HT-29 (cell line): ENCODE measurements around the gene KDM6A. TPM values are rescaled to one million over a fixed set of nuclear protein-coding genes. Genes with fewer than 3 reads are reported as not detected.
"Not testable (repeated sequence)": the region's sequence is repeated elsewhere in the genome, so short reads cannot be mapped to it uniquely, and the experiment has no call there.

Experiments used
- DNase-seq: peaks from one replicate; pipeline ENCODE4 v3.0.0-alpha.2; 2015; ENCODE audit warnings: low spot score
- total RNA-seq: library from RNA; depleted of rRNA; stranded (reverse); fragments of >200 nt; shearing (Covaris generic); gene quantifications from 2 replicates; pipeline ENCODE4 v1.2.3, GENCODE V29; 2014; rRNA removed

KDM6A gene
- 13.8 and 16.3 TPM in 2 replicates for total RNA-seq

DNA sequence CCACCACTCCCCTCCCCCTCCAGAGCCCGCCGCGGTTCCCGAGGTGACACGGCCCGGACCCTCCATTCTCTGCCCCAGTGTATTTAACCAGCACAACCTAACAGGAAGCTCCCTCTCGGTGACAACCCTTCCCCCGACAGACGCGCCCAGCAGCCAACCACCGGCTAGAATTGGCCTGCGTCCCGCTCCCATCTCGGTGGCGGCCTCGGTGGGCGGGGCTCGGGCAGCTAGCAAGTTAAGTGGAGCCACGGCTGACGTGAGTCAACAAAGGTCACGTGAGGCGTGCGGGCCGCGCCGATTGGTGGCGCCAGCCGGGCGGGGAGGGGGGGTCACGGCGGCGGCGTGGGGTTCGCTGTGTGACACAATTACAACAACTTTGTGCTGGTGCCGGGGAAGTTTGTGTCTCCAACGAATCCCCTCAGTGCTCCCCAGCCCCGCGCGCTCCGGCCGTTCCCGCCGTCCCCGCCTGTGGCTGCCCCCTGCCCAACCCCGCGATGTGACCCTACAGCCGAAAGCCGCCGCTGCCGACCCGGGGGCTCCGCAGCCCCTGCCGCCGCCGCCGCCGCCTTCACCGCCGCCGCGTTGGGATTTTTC is at the start of gene KDM6A:
Gene KDM6A, plus strand, starts transcription at position 368 of the 594 bp plus-strand sequence. CDS start 364 bp downstream, outside the sequence.
- DNase-seq: peak; percentile 98

DNA sequence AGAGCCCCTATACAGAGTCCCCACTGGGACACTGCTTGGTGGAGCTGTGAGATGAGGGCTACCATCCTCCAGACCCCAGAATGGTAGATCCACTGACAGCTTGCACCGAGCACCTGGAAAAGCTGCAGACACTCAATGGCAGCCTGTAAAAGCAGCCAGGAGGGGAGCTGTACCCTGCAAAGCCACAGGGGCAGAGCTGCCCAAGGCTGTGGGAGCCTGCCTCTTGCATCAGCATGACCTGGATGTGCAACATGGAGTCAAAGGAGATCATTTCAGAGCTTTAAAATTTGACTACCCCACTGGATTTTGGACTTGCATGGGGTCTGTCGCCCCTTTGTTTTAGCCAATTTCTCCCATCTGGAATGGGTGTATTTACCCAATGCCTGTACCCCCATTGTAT is 49.8 kb upstream of the KDM6A start:
- not testable (repeated sequence) for DNase-seq

GRCh38 chrX:44828008-44828605 is 44.9 kb upstream of the KDM6A start:
- no peak for DNase-seq

DNA sequence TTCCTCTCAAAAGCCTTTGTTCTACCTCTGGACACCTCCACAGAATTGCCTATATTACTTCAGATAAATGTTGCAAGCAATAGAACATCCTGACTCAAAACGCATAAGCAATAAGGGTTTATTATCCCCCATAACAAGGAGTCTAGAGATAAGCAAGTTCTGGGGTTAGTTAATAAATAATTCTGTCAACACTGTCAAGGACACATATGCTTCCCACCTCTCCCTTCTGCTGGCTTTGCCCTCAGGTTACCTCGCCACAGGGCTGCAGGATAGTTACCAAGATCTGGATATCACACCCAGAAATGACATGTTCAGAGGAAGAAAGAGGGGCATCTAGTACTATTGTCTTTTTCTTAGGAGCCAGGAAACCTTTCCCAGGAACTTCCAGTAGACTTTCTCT is 43.2 kb upstream of the KDM6A start:
- DNase-seq: no peak

DNA sequence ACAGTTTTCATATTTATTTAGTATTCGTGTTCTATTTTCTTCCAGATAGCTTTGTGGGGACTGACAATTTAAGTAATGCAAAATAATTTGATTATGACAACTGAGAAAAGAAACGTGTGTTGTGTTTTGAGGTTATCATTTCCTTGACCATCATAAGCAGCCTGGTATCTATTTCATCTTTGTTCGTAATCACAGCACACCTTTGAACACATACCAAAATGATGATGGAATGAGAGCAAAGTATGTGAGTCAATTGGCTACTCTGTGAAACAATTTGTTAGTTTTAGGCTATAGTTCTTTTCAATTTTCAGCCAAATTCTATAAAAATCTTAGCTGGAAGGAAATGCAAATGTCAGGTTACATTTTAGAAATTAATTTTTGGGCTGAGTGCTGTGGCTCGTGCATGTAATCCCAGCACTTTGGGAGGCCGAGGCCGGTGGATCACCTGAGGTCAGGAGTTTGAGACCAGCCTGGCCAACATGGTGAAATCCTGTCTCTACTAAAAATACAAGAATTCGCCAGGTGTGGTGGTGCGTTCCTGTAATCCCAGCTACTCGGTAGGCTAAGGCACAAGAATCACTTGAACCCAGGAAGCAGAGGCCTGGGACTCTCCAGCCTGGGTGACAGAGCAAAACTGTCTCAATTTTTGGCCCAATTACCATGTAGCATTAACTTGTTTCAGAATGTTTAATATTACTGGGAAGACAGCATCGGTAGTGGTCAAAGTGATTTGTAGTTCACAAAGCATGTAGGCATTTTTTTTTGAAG is 30.3 kb upstream of the KDM6A start:
- no peak for DNase-seq

DNA sequence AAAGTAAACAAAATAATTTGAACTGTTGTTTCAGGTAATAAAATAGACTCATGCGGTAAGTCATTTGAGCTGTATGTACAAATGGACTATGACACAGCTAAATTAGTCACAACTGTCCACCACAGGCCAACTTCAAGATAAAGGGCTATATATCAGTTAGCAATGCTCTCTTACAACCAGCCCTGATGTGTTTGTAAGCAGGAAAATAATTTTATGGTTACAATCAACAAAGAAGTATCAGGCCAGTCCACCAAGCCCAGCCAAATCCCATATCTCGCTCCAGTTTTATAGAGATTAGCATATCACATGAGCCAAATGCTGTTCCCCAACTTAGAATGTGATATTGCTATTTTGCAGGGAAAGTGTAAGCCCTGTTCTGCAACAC is 29.7 kb upstream of the KDM6A start:
- no peak for DNase-seq

- no peak for DNase-seq
Measured at GRCh38 chrX:44843753-44844152, 29.2 kb upstream of the KDM6A start, which contains the start of gene DUSP21. TSS of gene DUSP21 (plus strand) at chrX:44844021. CDS start at chrX:44844133, 112 bp downstream.

DNA sequence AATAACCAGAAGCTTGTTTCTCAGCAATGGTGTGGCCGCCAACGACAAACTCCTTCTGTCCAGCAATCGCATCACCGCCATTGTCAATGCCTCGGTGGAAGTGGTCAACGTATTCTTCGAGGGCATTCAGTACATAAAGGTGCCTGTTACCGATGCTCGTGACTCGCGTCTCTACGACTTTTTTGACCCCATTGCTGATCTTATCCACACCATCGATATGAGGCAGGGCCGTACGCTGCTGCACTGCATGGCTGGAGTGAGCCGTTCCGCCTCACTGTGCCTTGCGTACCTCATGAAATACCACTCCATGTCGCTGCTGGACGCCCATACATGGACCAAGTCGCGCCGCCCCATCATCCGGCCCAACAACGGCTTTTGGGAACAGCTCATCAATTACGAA is 28.8 kb upstream of the KDM6A start:
- no peak for DNase-seq

DNA sequence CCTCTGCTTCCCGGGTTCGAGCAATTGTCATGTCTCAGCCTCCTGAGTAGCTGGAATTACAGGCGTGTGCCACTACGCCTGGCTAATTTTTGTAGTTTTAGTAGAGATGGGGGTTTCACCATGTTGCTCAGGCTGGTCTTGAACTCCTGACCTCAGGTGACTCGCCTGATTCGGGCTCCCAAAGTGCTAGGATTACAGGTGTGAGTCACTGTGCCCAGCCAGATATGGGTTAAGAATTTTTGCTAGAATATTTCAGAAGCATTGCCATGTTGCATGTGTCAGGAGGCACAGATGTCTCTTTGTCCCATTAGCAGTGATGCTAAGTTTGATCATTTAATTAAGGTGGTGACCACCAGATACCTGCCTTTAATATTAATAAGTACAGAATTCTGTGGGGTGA is 22.1 kb upstream of the KDM6A start:
- not testable (repeated sequence) for DNase-seq

DNA sequence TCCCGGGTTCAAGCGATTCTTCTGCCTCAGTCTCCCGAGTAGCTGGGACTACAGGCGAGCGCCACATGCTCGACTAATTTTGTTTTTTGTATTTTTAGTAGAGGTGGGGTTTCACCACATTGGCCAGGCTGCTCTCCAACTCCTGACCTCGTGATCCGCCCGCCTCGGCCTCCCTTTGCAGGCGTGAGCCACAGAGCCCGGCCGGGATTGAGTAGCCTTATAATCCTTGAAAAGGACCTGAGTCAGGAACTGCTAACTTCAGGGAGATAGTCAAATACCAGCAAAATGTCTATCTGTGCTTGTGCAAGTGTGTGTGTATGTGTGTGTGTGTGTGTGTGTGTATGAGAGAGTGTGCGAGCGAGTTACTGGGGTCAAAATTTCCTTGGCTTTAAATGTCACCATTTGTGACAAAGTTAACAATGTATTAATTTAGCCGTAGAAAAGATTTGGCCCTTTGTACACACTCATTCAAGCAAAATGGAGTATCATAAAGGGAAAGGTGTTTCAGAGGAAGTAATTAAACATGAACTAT is 1.8 kb upstream of the KDM6A start:
- peak; percentile 38 for DNase-seq

GRCh38 chrX:44871931-44872820 is 812 bp upstream of the KDM6A start:
- peak; percentile 48 for DNase-seq

GRCh38 chrX:44873415-44874276 is 658 bp downstream of the KDM6A start:
- DNase-seq: peak; percentile 53

GRCh38 chrX:44874420-44875184 is 1.6 kb downstream of the KDM6A start:
- DNase-seq: peak; percentile 67

DNA sequence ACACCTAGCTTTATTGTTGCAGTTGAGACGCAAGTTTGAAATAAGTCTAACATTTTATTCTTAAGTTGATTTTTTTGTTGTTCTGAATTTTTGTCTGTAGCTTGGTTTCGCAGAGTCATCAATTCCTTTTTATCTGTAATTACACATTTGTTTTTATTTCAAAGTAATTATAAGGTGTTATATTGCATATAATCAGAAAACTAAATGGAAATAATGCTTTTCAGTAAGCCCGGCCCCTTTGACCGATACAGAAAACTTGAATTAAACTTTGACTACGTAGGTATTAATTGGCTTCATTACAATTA is 2.1 kb downstream of the KDM6A start:
- no peak for DNase-seq

- DNase-seq: peak; percentile 18
Measured at GRCh38 chrX:44876086-44876485, 3.1 kb downstream of the KDM6A start.

DNA sequence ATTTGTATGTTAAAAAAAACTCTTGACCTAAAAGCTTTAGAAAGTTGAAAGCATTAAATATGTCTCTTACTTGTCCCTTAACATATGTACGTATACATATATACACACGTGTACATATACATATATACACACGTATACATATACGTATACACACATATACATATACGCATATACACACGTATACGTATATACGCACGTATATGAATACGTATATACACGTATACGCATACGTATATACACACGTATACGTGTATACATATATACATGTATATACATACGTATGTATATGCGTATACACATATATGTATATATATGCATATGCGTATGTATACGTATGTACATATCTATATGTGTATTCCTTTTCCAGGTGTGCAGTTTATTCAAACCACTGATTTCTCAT is 3.8 kb downstream of the KDM6A start:
- no peak for DNase-seq

GRCh38 chrX:44878780-44879179 is 5.8 kb downstream of the KDM6A start:
- no peak for DNase-seq

DNA sequence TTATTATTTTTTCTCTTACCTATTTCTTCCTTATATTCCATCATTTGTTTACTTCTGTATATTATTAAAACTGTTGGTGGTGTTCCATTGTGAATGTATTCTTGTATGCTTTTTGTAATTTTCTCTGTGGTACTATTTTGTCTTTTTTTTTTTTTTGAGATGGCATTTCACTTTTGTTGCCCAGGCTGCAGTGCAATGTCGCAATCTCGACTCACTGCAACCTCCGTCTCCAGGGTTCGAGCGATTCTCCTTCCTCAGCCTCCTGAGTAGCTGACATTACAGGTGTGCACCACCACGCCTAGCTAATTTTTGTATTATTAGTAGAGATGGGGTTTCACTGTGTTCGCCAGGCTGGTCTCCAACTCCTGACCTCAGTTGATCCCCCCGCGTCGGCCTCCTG is 8.6 kb downstream of the KDM6A start:
- DNase-seq: no peak

GRCh38 chrX:44882635-44883034 is 9.6 kb downstream of the KDM6A start:
- DNase-seq: no peak

DNA sequence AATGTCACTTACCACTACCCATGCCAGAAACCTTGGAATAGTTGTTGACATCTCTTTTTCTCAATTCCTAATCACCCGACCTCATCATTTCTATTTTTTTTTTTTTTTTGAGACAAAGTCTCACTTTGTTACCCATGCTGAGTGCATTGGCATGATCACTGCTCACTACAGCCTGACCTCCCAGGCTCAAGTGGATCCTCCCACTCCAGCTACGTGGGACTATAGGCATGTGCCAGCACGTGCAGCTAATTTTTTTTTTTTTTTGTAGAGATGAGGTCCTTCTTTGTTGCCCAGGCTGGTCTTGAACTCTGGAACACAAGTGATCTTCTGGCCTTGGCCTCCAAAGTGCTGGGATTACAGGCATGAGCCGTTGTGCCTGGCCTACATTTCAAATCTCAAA is 12.0 kb downstream of the KDM6A start:
- DNase-seq: no peak
